Vagina (tissue), 2 donors: ENCODE measurements around the gene MECP2.

Experiments used
- POLR2A ChIP-seq, 2 donors: fragments of 450-650 bp; IDR thresholded peaks; one replicate each; pipeline ENCODE4 v1.6.1; 2017; ENCODE audit warnings: antibody characterized with exemption in 2 of 2, mild to moderate bottlenecking in 2 of 2, moderate library complexity in 2 of 2
- POLR2AphosphoS5 ChIP-seq, 2 donors: sonication (generic); formaldehyde crosslinking; IDR thresholded peaks; one replicate each; pipeline ENCODE4 v1.9.0; 2017; ENCODE audit warnings: antibody characterized with exemption in 2 of 2, mild to moderate bottlenecking in 2 of 2, low read depth in 1 of 2; ENCODE audit not compliant: insufficient read depth in 1 of 2
- TF ChIP-seq, protein P1 (sequence below), 3 experiments: fragments of 450-650 bp in 2 of 3; fragments of 200-600 bp in 1 of 3; sonication (generic) in 1 of 3; IDR thresholded peaks; one replicate each; pipeline ENCODE4 v1.5.1; 2017 to 2019; ENCODE audit warnings: antibody characterized with exemption in 3 of 3, mild to moderate bottlenecking in 2 of 3, moderate library complexity in 2 of 3

DNA sequence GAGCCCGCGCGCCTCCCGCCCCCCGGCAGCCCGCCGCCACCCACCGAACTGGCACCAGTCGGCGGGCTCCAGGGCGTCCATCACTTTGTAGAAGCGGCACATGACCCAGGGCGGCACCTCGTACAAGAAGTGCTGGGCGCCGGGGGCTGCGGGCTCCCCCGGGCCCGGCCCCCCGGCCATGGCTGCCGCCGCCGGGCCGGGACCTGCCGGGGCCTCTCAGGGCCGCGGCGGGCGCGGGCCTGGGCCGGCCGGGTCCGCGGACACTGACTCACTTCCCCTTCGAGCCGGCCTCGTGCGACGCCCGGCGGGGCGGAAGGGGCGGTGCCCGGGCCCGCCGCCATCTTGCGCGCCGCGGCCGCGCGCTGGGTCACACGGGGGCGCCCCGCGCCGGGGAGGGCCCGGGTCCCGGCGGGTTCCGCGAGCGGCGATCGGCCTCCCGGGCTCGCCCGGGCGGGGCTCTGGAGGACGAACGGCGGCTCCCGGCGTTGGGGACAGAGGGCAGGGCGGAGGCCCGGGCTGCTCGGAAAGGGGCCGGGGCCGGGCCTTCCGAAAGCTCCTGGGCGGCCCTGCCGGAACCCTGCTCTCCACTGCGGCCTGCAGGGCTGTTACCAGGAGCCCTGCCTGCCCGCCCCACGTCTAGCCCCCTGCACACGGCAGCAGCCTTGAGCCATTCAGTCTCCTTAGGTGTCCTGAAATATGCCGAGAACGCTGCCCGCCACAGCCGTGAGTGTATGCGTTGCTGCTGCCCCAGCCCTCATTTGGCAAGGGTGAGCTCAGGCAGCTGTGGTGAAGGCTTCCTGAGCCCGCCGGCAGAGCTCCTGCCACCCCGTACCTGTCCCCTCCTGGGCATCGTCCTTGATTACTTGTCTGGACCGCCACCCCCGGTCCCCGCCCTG is 77.6 kb downstream of the MECP2 start, which contains the start of gene IRAK1:
- TF ChIP-seq, protein P1, sequence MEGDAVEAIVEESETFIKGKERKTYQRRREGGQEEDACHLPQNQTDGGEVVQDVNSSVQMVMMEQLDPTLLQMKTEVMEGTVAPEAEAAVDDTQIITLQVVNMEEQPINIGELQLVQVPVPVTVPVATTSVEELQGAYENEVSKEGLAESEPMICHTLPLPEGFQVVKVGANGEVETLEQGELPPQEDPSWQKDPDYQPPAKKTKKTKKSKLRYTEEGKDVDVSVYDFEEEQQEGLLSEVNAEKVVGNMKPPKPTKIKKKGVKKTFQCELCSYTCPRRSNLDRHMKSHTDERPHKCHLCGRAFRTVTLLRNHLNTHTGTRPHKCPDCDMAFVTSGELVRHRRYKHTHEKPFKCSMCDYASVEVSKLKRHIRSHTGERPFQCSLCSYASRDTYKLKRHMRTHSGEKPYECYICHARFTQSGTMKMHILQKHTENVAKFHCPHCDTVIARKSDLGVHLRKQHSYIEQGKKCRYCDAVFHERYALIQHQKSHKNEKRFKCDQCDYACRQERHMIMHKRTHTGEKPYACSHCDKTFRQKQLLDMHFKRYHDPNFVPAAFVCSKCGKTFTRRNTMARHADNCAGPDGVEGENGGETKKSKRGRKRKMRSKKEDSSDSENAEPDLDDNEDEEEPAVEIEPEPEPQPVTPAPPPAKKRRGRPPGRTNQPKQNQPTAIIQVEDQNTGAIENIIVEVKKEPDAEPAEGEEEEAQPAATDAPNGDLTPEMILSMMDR (IDR thresholded peaks at IDR 0.05): no peak
- TF ChIP-seq POLR2A (IDR thresholded peaks at IDR 0.05) (peak in 1 of 2 donors; percentile 38), POLR2AphosphoS5 (IDR thresholded peaks at IDR 0.05; ENCODE audit: insufficient read depth in 1 of 2, low read depth in 1 of 2) (peak in 1 of 2 donors; percentile 25)
